SK-N-SH (cell line): ENCODE data around the gene POLR3E. TPM values are rescaled to one million over a fixed set of nuclear protein-coding genes. Genes with fewer than 3 reads are reported as not detected.
A peak's percentile ranks its signal among the peaks of the same experiment; 100 is the strongest.

Source experiments
- CTCF ChIA-PET: fragments of 300-600, 350-600 bp; formaldehyde crosslinking; extraction: SDS; loops from one replicate; lab custom pipeline; 2021; lab: Yijun Ruan, JAX
- POLR2A ChIA-PET: fragments of 350-600 bp; sonication (Branson Sonifier 250); formaldehyde crosslinking; extraction: SDS; loops from one replicate; lab custom pipeline; 2020; ENCODE audit warnings: antibody characterized with exemption, inconsistent platforms; lab: Yijun Ruan, JAX
- DNase-seq: peaks from one replicate; pipeline ENCODE4 v3.0.0; 2012
- H2AFZ ChIP-seq: fragments of 200-600 bp; sonication (generic); 2 replicates; pipeline ENCODE4 v1.8.1; 2016; ENCODE audit warnings: antibody characterized with exemption, mild to moderate bottlenecking, low read depth
- H3F3A ChIP-seq: fragments of 200-600 bp; sonication (generic); replicated peaks from 2 replicates; pipeline ENCODE3; 2016; ENCODE audit warnings: antibody characterized with exemption, mild to moderate bottlenecking; ENCODE audit not compliant: insufficient read depth
- H3K27ac ChIP-seq, 2 experiments: fragments of 200-500 bp in 1 of 2; fragments of 200-600 bp in 1 of 2; sonication (Bioruptor generic) in 1 of 2; sonication (generic), shearing (Covaris generic) in 1 of 2; 2 replicates each; pipeline versions ENCODE4 v1.5.1 to v1.6.1; 2014 to 2016; ENCODE audit warnings: low read depth in 2 of 2, inconsistent platforms in 1 of 2, low read length in 1 of 2, mild to moderate bottlenecking in 1 of 2, mixed read lengths in 1 of 2
- H3K27me3 ChIP-seq: fragments of 200-600 bp; sonication (generic), shearing (Covaris generic); 2 replicates; pipeline ENCODE4 v1.6.1; 2016; ENCODE audit warnings: mixed run types; ENCODE audit not compliant: insufficient read depth
- H3K36me3 ChIP-seq, 2 experiments: fragments of 200-500 bp in 1 of 2; fragments of 200-600 bp in 1 of 2; sonication (Bioruptor generic) in 1 of 2; sonication (generic) in 1 of 2; replicated peaks in 1 of 2; 2 replicates each; pipeline versions ENCODE3 to v1.5.1; 2014 to 2016; ENCODE audit warnings: low read length in 1 of 2, mild to moderate bottlenecking in 1 of 2; ENCODE audit not compliant: insufficient read depth in 2 of 2, control insufficient read depth in 1 of 2
- H3K4me1 ChIP-seq, 2 experiments: fragments of 200-500 bp in 1 of 2; fragments of 200-600 bp in 1 of 2; sonication (Bioruptor generic) in 1 of 2; sonication (generic), shearing (Covaris generic) in 1 of 2; 2 replicates each; pipeline versions ENCODE4 v1.5.1 to v1.6.1; 2014 to 2016; ENCODE audit warnings: low read depth in 1 of 2, low read length in 1 of 2, mixed run types in 1 of 2; ENCODE audit not compliant: insufficient read depth in 2 of 2, control insufficient read depth in 1 of 2
- H3K4me2 ChIP-seq: fragments of 200-600 bp; sonication (generic), shearing (Covaris generic); 2 replicates; pipeline ENCODE4 v1.6.1; 2017; ENCODE audit warnings: mixed run types
- H3K4me3 ChIP-seq, 2 experiments: fragments of 200-500 bp in 1 of 2; fragments of 200-600 bp in 1 of 2; sonication (Bioruptor generic) in 1 of 2; sonication (generic), shearing (Covaris generic) in 1 of 2; 2 replicates each; pipeline versions ENCODE4 v1.5.1 to v1.8.1; 2014 to 2016; ENCODE audit warnings: low read depth in 2 of 2, inconsistent platforms in 1 of 2, low read length in 1 of 2, mild to moderate bottlenecking in 1 of 2, mixed read lengths in 1 of 2, moderate library complexity in 1 of 2
- H3K79me2 ChIP-seq: fragments of 200-600 bp; sonication (generic); 2 replicates; pipeline ENCODE4 v1.8.1; 2017; ENCODE audit warnings: mild to moderate bottlenecking; ENCODE audit not compliant: insufficient read depth
- H3K9ac ChIP-seq: fragments of 200-600 bp; sonication (generic); 2 replicates; pipeline ENCODE4 v1.6.1; 2017; ENCODE audit warnings: mixed run types
- H3K9me2 ChIP-seq: fragments of 200-600 bp; sonication (generic); 2 replicates; pipeline ENCODE4 v1.6.1; 2017; ENCODE audit warnings: mixed run types
- H3K9me3 ChIP-seq: fragments of 200-600 bp; sonication (generic); 2 replicates; pipeline ENCODE4 v1.6.1; 2017; ENCODE audit warnings: mixed run types, mild to moderate bottlenecking, moderate library complexity
- H4K20me1 ChIP-seq: fragments of 200-600 bp; sonication (generic); 2 replicates; pipeline ENCODE4 v1.6.1; 2017; ENCODE audit warnings: mild to moderate bottlenecking, mixed run types; ENCODE audit not compliant: insufficient read depth
- CHD2 ChIP-seq: fragments of 150-350 bp; IDR thresholded peaks from 2 replicates; pipeline ENCODE4 v1.6.1; 2018; ENCODE audit warnings: low read length; ENCODE audit not compliant: partially characterized antibody
- EP300 ChIP-seq, 2 experiments: IDR thresholded peaks; 2 replicates each; pipeline versions ENCODE4 v1.4.0 to v1.6.1; 2012; ENCODE audit warnings: borderline replicate concordance in 1 of 2, low read depth in 1 of 2, low read length in 1 of 2
- FOSL2 ChIP-seq: IDR thresholded peaks from 2 replicates; pipeline ENCODE4 v1.4.0; 2012; ENCODE audit warnings: low read depth, mild to moderate bottlenecking, moderate library complexity, borderline replicate concordance
- FOXJ3 ChIP-seq: sonication (generic); formaldehyde crosslinking; IDR thresholded peaks from 2 replicates; pipeline ENCODE4 v1.5.1; 2020; ENCODE audit warnings: mild to moderate bottlenecking, missing genetic modification reagents
- GATA2 ChIP-seq: sonication (generic); formaldehyde crosslinking; IDR thresholded peaks from 2 replicates; pipeline ENCODE4 v1.5.0; 2020; ENCODE audit warnings: mild to moderate bottlenecking, missing genetic modification reagents
- MXI1 ChIP-seq: IDR thresholded peaks from 2 replicates; pipeline ENCODE4 v1.6.1; 2012; ENCODE audit warnings: mild to moderate bottlenecking, low read depth, low read length, improper control_type of control experiment
- RAD21 ChIP-seq: IDR thresholded peaks from 2 replicates; pipeline ENCODE4 v1.6.1; 2012; ENCODE audit warnings: mild to moderate bottlenecking, low read length
- RCOR1 ChIP-seq: fragments of 150-350 bp; IDR thresholded peaks from 2 replicates; pipeline ENCODE4 v1.6.1; 2017; ENCODE audit warnings: antibody characterized with exemption, low read length
- SIN3A ChIP-seq: IDR thresholded peaks from 2 replicates; pipeline ENCODE4 v1.6.1; 2012; ENCODE audit warnings: low read depth, mild to moderate bottlenecking, low read length, moderate library complexity, borderline replicate concordance
- TCF12 ChIP-seq: IDR thresholded peaks from 2 replicates; pipeline ENCODE4 v1.4.0; 2012
- WGBS: methylation state at CpG from one replicate; pipeline ENCODE4 v1.1.6; 2017; ENCODE audit warnings: low lambda C conversion rate; 5-methylcytosine and 5-hydroxymethylcytosine counted together
- polyA plus RNA-seq, 3 experiments: library from polyadenylated mRNA; depleted of rRNA; stranded (reverse); fragments of >200 nt; gene quantifications; 2 replicates each; pipeline ENCODE4 v1.2.3, GENCODE V29; 2012
- TF ChIP-seq, protein P1 (sequence below): IDR thresholded peaks from 2 replicates; pipeline ENCODE4 v1.4.0; 2012; ENCODE audit warnings: low read depth
- TF ChIP-seq, protein P2 (sequence below): fragments of 150-350 bp; IDR thresholded peaks from 2 replicates; pipeline ENCODE4 v1.6.1; 2016; ENCODE audit warnings: mild to moderate bottlenecking, low read depth, low read length
- TF ChIP-seq, protein P3 (sequence below): IDR thresholded peaks from 2 replicates; pipeline ENCODE4; 2012

Gene POLR3E
- polyA plus RNA-seq, 1 of the 3 experiments (the other 2 are of a cell fraction) = 59.6 TPM

DNA sequence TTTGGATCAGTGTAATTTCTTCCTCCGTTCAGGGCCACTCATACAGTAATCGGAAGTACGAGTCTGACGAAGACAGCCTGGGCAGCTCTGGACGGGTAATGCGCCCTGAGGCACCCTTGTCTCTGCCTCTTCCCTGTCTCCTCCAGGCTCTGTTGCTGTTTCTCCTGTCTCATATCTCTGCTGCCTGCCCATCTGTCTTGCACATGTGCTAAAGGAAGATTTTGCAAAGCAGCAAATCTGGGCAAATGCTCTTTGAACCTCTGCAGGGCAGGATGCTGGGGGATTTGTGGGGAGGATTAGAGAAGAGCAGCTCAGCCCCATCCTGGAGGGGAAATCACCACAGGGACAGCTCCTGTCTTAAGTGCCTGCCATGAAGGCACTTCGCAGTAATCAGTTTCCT, 32.4 kb upstream of the POLR3E start:
- no peaks in the 10 kb centered on the region for H3F3A ChIP-seq
- no peaks in the 10 kb centered on the region for H3K79me2 ChIP-seq
- H2AFZ ChIP-seq = no peak overlapping the region
- H3K4me1 ChIP-seq = peaks cover 0 to 17% of the 10 kb centered on the region in 2 experiments; a peak in 1 of 4 replicates
- H4K20me1 ChIP-seq = no peaks in the 10 kb centered on the region
- H3K4me2 ChIP-seq = no peak overlapping the region
- no peaks in the 10 kb centered on the region for H3K9me2 ChIP-seq
- H3K36me3 ChIP-seq = peaks cover 17 to 25% of the 10 kb centered on the region in 2 experiments
- CTCF ChIA-PET = interaction anchor here (1.3 to 2.3 kb wide), 3 partner anchors 32 to 187 kb away, joined by 3 to 5 read pairs (median 4); no protein-coding TSS in a partner anchor
- TF ChIP-seq CHD2 = peak; percentile 60
- TF ChIP-seq, protein P1, sequence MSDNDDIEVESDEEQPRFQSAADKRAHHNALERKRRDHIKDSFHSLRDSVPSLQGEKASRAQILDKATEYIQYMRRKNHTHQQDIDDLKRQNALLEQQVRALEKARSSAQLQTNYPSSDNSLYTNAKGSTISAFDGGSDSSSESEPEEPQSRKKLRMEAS = no peak
- peak in 1 of 2 experiments; percentile 58; a peak in 1 of 4 replicates for TF ChIP-seq EP300 (IDR thresholded peaks at IDR 0.05; ENCODE audit: borderline replicate concordance in 1 of 2, low read depth in 1 of 2, low read length in 1 of 2)
- TF ChIP-seq RCOR1 = peak; percentile 69; the same call in 1 of the 2 replicates
- TF ChIP-seq, protein P2, sequence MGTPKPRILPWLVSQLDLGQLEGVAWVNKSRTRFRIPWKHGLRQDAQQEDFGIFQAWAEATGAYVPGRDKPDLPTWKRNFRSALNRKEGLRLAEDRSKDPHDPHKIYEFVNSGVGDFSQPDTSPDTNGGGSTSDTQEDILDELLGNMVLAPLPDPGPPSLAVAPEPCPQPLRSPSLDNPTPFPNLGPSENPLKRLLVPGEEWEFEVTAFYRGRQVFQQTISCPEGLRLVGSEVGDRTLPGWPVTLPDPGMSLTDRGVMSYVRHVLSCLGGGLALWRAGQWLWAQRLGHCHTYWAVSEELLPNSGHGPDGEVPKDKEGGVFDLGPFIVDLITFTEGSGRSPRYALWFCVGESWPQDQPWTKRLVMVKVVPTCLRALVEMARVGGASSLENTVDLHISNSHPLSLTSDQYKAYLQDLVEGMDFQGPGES = no peak
- peak; percentile 51 for TF ChIP-seq TCF12
- peak; percentile 66 for TF ChIP-seq GATA2 (CRISPR knock-in tag)
- peak; percentile 29; the same call in 1 of the 2 replicates for TF ChIP-seq MXI1
- TF ChIP-seq, protein P3, sequence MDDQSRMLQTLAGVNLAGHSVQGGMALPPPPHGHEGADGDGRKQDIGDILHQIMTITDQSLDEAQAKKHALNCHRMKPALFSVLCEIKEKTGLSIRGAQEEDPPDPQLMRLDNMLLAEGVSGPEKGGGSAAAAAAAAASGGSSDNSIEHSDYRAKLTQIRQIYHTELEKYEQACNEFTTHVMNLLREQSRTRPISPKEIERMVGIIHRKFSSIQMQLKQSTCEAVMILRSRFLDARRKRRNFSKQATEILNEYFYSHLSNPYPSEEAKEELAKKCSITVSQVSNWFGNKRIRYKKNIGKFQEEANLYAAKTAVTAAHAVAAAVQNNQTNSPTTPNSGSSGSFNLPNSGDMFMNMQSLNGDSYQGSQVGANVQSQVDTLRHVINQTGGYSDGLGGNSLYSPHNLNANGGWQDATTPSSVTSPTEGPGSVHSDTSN = no peak
- no peak for TF ChIP-seq SIN3A
- no peak for TF ChIP-seq RAD21
- peak; percentile 82 for TF ChIP-seq FOXJ3 (CRISPR knock-in tag)
- H3K27ac ChIP-seq = peak overlapping the region in 1 of 2 experiments; percentile 82; a peak in 2 of 4 replicates
- H3K4me3 ChIP-seq = no peak overlapping the region
- DNase-seq = peak; percentile 88
- POLR2A ChIA-PET = no interaction called here
- no peaks in the 10 kb centered on the region for H3K27me3 ChIP-seq
- H3K9me3 ChIP-seq = no peaks in the 10 kb centered on the region
- H3K9ac ChIP-seq = no peak overlapping the region
- WGBS = 67% methylated on average over 7 of the region's 7 CpGs

DNA sequence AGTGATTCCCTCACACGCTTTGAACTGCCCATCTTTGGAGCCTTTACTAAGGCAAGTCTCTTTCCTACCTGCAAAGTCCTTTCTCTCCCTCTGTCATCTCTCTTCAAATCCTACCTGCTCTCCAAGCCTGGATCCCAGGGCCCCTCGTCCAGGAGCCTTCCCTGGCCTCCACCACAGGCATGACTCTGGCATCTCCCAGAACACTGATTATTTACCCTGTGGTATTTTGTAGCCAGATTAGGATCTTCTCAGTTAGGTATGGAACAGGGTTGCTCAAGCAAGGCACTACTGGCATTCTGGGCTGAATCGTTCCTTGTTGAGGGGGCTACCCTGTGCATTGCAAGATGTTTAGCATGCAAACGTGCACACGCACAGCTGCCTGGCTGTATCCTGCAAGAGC, 31.9 kb upstream of the POLR3E start:
- Histone ChIP-seq H2AFZ (no peak overlapping the region), H3K9ac (no peak overlapping the region), H3K27ac (peak overlapping the region in 1 of 2 experiments; percentile 82; a peak in 2 of 4 replicates), H3K79me2 (no peaks in the 10 kb centered on the region), H3K9me3 (no peaks in the 10 kb centered on the region), H3K4me3 (no peak overlapping the region), H3K4me1 (peaks cover 0 to 17% of the 10 kb centered on the region in 2 experiments; a peak in 1 of 4 replicates), H4K20me1 (no peaks in the 10 kb centered on the region), H3K9me2 (no peaks in the 10 kb centered on the region), H3K36me3 (peaks cover 12 to 19% of the 10 kb centered on the region in 2 experiments), H3F3A (no peaks in the 10 kb centered on the region), H3K4me2 (no peak overlapping the region), H3K27me3 (no peaks in the 10 kb centered on the region)
- 63% methylated on average over 3 of the region's 5 CpGs for whole genome bisulfite sequencing
- ChIA-PET CTCF (interaction anchor here (1.5 to 2.3 kb wide), 2 partner anchors 31 to 35 kb away, joined by 4 to 5 read pairs; no protein-coding TSS in a partner anchor), POLR2A (no interaction called here)
- no peak for TF ChIP-seq FOSL2
- peak; percentile 51; the same call in 1 of the 2 replicates for TF ChIP-seq GATA2 (CRISPR knock-in tag)
- TF ChIP-seq FOXJ3 (CRISPR knock-in tag) = no peak
- 0 out of 2 replicates have a peak, but pooled peaks have one; percentile 11 for TF ChIP-seq MXI1
- peak; percentile 52 for DNase-seq
